ENCODE results near the gene DFFB. TPM values are rescaled to one million over a fixed set of nuclear protein-coding genes. Genes with fewer than 3 reads are reported as not detected.
"Not testable (repeated sequence)": the region's sequence is repeated elsewhere in the genome, so short reads cannot be mapped to it uniquely, and the experiment has no call there.

The DFFB gene
- total RNA-seq, 1 experiment from 2014 or later, result 9.0 TPM

- no peak for TF ChIP-seq YY1 (IDR thresholded peaks at IDR 0.05; ENCODE audit: extremely low read depth, insufficient replicate concordance, low read depth, low read length)
Measured at GRCh38 chr1:3915551-3916121, 58.4 kb downstream of the DFFB start (continued).

- intact Hi-C loops (cut with micrococcal nuclease), result no loop called here
- no peak overlapping the region for H3K27ac ChIP-seq (ENCODE audit: low read depth, low read length)
- no peaks in the 10 kb centered on the region for H3K36me3 ChIP-seq (ENCODE audit: control insufficient read depth in 1 of 2, insufficient read depth in 2 of 2, low read length in 2 of 2)
- H3K4me3 ChIP-seq (replicated peaks in 1 of 2; ENCODE audit: low read depth in 1 of 2, low read length in 2 of 2), result no peak overlapping the region
- no peaks in the 10 kb centered on the region for H3K9me3 ChIP-seq (ENCODE audit: control insufficient read depth in 1 of 2, insufficient read depth in 1 of 2, low read depth in 1 of 2, low read length in 2 of 2)
- BruUV-seq (replicated peaks), result no TSS peak
- H3K27me3 ChIP-seq (ENCODE audit: insufficient read depth, low read length), result no peaks in the 10 kb centered on the region; the same call in 1 of the 2 replicates
- ChIA-PET POLR2A (no interaction called here), RAD21 (ENCODE audit: low non-redundant PET in 1 of 2, low total read pairs in 2 of 2, uncharacterized antibody in 2 of 2, unreplicated experiment in 2 of 2) (no interaction called here), CTCF (no interaction called here)
- no peak for TF ChIP-seq SIN3A (IDR thresholded peaks at IDR 0.05; ENCODE audit: low read depth)
- no peak for TF ChIP-seq POLR2AphosphoS5 (IDR thresholded peaks at IDR 0.05; ENCODE audit: low read depth, low read length)
- TF ChIP-seq ATF3 (IDR thresholded peaks at IDR 0.05), result no peak
- DNase-seq (ENCODE audit: low read depth, low spot score), result no peak
- H3K9ac ChIP-seq (ENCODE audit: low read length), result no peak overlapping the region
- no peaks in the 10 kb centered on the region for H3K4me1 ChIP-seq (ENCODE audit: control insufficient read depth in 1 of 2, insufficient read depth in 2 of 2, low read length in 2 of 2)
- no peak overlapping the region for H2AFZ ChIP-seq (ENCODE audit: low read depth, low read length, poor library complexity, severe bottlenecking)
- H3K79me2 ChIP-seq (ENCODE audit: insufficient read depth, low read length), result no peaks in the 10 kb centered on the region
- no peaks in the 10 kb centered on the region for H4K20me1 ChIP-seq (ENCODE audit: insufficient read depth)
- H3K9me2 ChIP-seq (ENCODE audit: insufficient read depth), result no peaks in the 10 kb centered on the region
- H3K4me2 ChIP-seq (ENCODE audit: low read length), result no peak overlapping the region
- ATAC-seq, result no peak
Measured at GRCh38 chr1:3917761-3918160, 60.5 kb downstream of the DFFB start.

- H3K27ac ChIP-seq (ENCODE audit: low read depth, low read length); RAD21 ChIA-PET (ENCODE audit: low non-redundant PET in 1 of 2, low total read pairs in 2 of 2, uncharacterized antibody in 2 of 2, unreplicated experiment in 2 of 2); CTCF ChIA-PET; H3K4me3 ChIP-seq (replicated peaks in 1 of 2; ENCODE audit: low read depth in 1 of 2, low read length in 2 of 2); H3K9me3 ChIP-seq (ENCODE audit: control insufficient read depth in 1 of 2, insufficient read depth in 1 of 2, low read depth in 1 of 2, low read length in 2 of 2); POLR2A ChIA-PET; intact Hi-C loops (cut with micrococcal nuclease); ATAC-seq; H3K4me2 ChIP-seq (ENCODE audit: low read length); DNase-seq (ENCODE audit: low read depth, low spot score); BruUV-seq (replicated peaks); H3K9ac ChIP-seq (ENCODE audit: low read length); H3K4me1 ChIP-seq (ENCODE audit: control insufficient read depth in 1 of 2, insufficient read depth in 2 of 2, low read length in 2 of 2); H2AFZ ChIP-seq (ENCODE audit: low read depth, low read length, poor library complexity, severe bottlenecking); H3K36me3 ChIP-seq (ENCODE audit: control insufficient read depth in 1 of 2, insufficient read depth in 2 of 2, low read length in 2 of 2); H3K79me2 ChIP-seq (ENCODE audit: insufficient read depth, low read length); H3K27me3 ChIP-seq (ENCODE audit: insufficient read depth, low read length); H4K20me1 ChIP-seq (ENCODE audit: insufficient read depth); H3K9me2 ChIP-seq (ENCODE audit: insufficient read depth): not testable (repeated sequence)
Measured at GRCh38 chr1:3918359-3918758, 61.1 kb downstream of the DFFB start.
